ENCODE data around the gene HSPB3. TPM values are rescaled to one million over a fixed set of nuclear protein-coding genes. Genes with fewer than 3 reads are reported as not detected.

Gene HSPB3
- total RNA-seq, 1 experiment from 2014 or later, result not detected

DNA sequence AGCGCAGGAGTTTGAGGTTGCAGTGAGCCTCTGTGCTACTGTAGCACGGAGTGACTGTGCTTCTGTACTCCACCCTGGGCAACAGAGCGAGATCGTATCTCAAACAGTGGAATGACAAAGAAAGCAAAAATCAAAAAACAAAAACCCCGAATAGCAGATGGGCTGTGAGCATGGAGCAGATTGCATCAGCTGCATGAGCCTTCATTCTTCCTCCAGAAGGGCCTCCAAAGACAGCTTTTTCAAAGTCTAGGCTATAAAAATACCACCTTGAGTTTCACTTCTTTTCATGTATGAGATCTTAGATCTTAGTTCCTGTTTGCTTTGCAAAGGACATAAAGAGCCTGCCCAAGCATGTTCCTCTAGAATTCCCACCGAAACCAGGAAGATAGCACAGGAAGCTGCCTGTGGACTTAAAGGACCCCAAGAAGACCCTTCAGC lies 15.0 kb upstream of the HSPB3 start:
- POLR2A ChIA-PET, result interaction anchor here (0.7 kb wide), 2 partner anchors 16 to 21 kb away, joined by 3 read pairs; no protein-coding TSS in a partner anchor
- DNase-seq (ENCODE audit: unreplicated experiment), result no peak
- Mint-ChIP-seq H3K36me3 (ENCODE audit: insufficient read depth, unreplicated experiment) (no peaks in the 10 kb centered on the region), H3K27me3 (ENCODE audit: insufficient read depth, unreplicated experiment) (peaks cover 14% of the 10 kb centered on the region), H3K9me3 (ENCODE audit: unreplicated experiment) (no peaks in the 10 kb centered on the region), H3K27ac (ENCODE audit: low read depth, unreplicated experiment) (no peak overlapping the region), H3K4me1 (ENCODE audit: insufficient read depth, unreplicated experiment) (no peaks in the 10 kb centered on the region), H3K4me3 (ENCODE audit: unreplicated experiment) (no peak overlapping the region)
- CTCF ChIA-PET, result interaction anchor here (0.6 to 2.5 kb wide), 6 partner anchors 13 to 1337 kb away, joined by 3 to 19 read pairs (median 3); no protein-coding TSS in a partner anchor
- intact Hi-C loops (cut with micrococcal nuclease), result loop anchor here (5.0 kb wide), 1 partner anchor 457 kb away; no protein-coding TSS in a partner anchor
- BruUV-seq (replicated peaks), result no TSS peak
- TF ChIP-seq, protein P1, sequence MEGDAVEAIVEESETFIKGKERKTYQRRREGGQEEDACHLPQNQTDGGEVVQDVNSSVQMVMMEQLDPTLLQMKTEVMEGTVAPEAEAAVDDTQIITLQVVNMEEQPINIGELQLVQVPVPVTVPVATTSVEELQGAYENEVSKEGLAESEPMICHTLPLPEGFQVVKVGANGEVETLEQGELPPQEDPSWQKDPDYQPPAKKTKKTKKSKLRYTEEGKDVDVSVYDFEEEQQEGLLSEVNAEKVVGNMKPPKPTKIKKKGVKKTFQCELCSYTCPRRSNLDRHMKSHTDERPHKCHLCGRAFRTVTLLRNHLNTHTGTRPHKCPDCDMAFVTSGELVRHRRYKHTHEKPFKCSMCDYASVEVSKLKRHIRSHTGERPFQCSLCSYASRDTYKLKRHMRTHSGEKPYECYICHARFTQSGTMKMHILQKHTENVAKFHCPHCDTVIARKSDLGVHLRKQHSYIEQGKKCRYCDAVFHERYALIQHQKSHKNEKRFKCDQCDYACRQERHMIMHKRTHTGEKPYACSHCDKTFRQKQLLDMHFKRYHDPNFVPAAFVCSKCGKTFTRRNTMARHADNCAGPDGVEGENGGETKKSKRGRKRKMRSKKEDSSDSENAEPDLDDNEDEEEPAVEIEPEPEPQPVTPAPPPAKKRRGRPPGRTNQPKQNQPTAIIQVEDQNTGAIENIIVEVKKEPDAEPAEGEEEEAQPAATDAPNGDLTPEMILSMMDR (IDR thresholded peaks at IDR 0.05; ENCODE audit: unreplicated experiment), result no peak

DNA sequence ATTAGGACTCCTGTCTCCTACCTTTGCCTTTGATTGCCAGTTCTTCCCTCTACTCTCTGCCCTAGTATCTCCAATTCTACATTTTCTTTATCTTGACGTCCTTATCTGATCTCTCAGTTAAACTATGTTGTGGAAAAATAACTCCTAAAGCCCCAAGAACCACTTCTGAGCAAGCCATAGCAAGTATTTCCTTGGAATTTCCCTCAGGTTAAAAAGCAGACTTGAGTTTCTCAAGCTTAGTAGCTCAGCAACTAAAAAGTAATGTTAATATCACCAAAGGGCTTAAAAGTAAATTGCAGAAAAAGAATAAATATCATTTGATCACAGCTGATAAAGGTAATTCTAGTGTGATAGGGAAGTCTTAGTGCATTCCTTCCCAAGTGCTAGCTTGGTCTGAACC lies 13.2 kb upstream of the HSPB3 start:
- Mint-ChIP-seq H3K27ac (ENCODE audit: low read depth, unreplicated experiment) (no peak overlapping the region), H3K36me3 (ENCODE audit: insufficient read depth, unreplicated experiment) (no peaks in the 10 kb centered on the region), H3K9me3 (ENCODE audit: unreplicated experiment) (no peaks in the 10 kb centered on the region), H3K4me1 (ENCODE audit: insufficient read depth, unreplicated experiment) (no peaks in the 10 kb centered on the region), H3K27me3 (ENCODE audit: insufficient read depth, unreplicated experiment) (peaks cover 14% of the 10 kb centered on the region), H3K4me3 (ENCODE audit: unreplicated experiment) (no peak overlapping the region)
- CTCF ChIA-PET, result interaction anchor here (0.6 to 2.7 kb wide), 10 partner anchors 10 to 721 kb away, joined by 3 to 48 read pairs (median 6); partner anchors contain the start of gene HSPB3
- no peak for DNase-seq (ENCODE audit: unreplicated experiment)
- POLR2A ChIA-PET, result interaction anchor here (1.1 to 1.5 kb wide), 2 partner anchors 15 to 47 kb away, joined by 4 to 5 read pairs; no protein-coding TSS in a partner anchor
- intact Hi-C loops (cut with micrococcal nuclease), result loop anchor here (5.0 kb wide), 1 partner anchor 455 kb away; no protein-coding TSS in a partner anchor
- TF ChIP-seq, protein P1 (IDR thresholded peaks at IDR 0.05; ENCODE audit: unreplicated experiment), result no peak
- BruUV-seq (replicated peaks), result no TSS peak

DNA sequence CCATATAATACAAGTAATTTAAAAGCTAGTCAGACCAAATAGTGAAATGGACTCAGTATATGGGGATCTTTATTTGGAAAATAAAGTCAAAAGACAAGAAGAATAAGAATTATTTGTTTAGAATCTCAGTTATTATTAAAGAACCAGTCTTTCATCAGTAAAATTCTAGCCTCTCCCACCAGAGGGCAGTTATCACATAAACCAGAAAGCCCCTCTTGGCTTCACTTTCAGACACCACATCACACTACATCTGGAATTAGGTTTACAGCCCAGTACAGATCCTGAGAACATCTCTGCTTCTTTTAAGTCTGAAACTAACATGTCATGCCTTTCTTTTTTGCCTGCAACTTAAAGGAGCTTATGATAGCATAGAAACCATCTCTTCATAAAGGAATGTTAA lies 12.2 kb upstream of the HSPB3 start:
- intact Hi-C loops (cut with micrococcal nuclease), result loop anchor here (1.0 to 5.0 kb wide), 2 partner anchors 46 to 454 kb away; no protein-coding TSS in a partner anchor
- H3K9me3 Mint-ChIP-seq (ENCODE audit: unreplicated experiment), result no peaks in the 10 kb centered on the region
- peak; percentile 33 for DNase-seq (ENCODE audit: unreplicated experiment)
- no TSS peak for BruUV-seq (replicated peaks)
- no peak overlapping the region for H3K27ac Mint-ChIP-seq (ENCODE audit: low read depth, unreplicated experiment)
- no peaks in the 10 kb centered on the region for H3K36me3 Mint-ChIP-seq (ENCODE audit: insufficient read depth, unreplicated experiment)
- H3K4me3 Mint-ChIP-seq (ENCODE audit: unreplicated experiment), result no peak overlapping the region
- H3K4me1 Mint-ChIP-seq (ENCODE audit: insufficient read depth, unreplicated experiment), result no peaks in the 10 kb centered on the region
- ChIA-PET POLR2A (interaction anchor here (0.6 to 1.5 kb wide), 4 partner anchors 14 to 1340 kb away, joined by 3 to 5 read pairs (median 4); no protein-coding TSS in a partner anchor), CTCF (interaction anchor here (0.6 to 2.7 kb wide), 16 partner anchors 10 to 720 kb away, joined by 3 to 48 read pairs (median 4); partner anchors contain the start of gene HSPB3)
- TF ChIP-seq, protein P1 (IDR thresholded peaks at IDR 0.05; ENCODE audit: unreplicated experiment), result peak; percentile 43
- H3K27me3 Mint-ChIP-seq (ENCODE audit: insufficient read depth, unreplicated experiment), result peaks cover 10% of the 10 kb centered on the region

DNA sequence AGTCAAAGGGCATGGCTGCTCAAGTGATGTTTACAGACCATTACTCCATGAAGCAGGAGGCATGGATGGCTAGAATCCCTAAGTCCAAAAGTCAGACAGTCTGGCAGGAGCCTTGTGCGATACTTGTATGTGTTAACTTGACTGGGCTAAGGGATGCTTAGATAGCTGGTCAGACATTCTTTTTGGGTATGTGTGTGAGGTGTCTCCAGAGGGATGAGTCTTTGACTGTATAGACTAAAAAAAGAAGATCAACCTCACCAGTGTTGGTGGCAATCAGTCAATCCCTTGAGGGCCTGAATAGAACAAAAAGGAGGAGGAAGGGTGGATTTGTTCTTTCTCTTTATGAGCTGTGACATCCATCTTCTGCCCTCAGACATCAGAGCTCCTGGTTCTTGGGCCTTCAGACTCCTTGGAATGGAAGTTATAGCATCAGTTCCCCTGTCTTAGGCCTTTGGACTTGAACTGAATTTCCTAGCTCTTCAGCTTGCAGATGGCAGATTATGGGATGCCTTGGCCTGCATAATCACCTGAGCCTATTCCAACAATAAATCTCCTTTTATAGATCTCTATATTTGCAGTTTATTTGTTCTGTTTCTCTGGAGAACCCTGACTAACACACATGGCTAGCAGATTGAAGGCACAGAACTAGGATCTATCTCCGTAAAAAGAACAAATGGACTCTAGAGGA lies 9.7 kb upstream of the HSPB3 start:
- no TSS peak for BruUV-seq (replicated peaks)

More for the DNA sequence above, 9.7 kb upstream of the HSPB3 start:
- intact Hi-C loops (cut with micrococcal nuclease), result no loop called here
- Mint-ChIP-seq H3K36me3 (ENCODE audit: insufficient read depth, unreplicated experiment) (no peaks in the 10 kb centered on the region), H3K27ac (ENCODE audit: low read depth, unreplicated experiment) (no peak overlapping the region), H3K9me3 (ENCODE audit: unreplicated experiment) (no peaks in the 10 kb centered on the region), H3K4me3 (ENCODE audit: unreplicated experiment) (no peak overlapping the region), H3K27me3 (ENCODE audit: insufficient read depth, unreplicated experiment) (no peaks in the 10 kb centered on the region), H3K4me1 (ENCODE audit: insufficient read depth, unreplicated experiment) (no peaks in the 10 kb centered on the region)
- POLR2A ChIA-PET, result no interaction called here
- TF ChIP-seq, protein P1 (IDR thresholded peaks at IDR 0.05; ENCODE audit: unreplicated experiment), result no peak
- no peak for DNase-seq (ENCODE audit: unreplicated experiment)
- CTCF ChIA-PET, result interaction anchor here (0.7 to 1.2 kb wide), 4 partner anchors 26 to 210 kb away, joined by 3 to 6 read pairs (median 4); no protein-coding TSS in a partner anchor

All from MCF 10A (cell line).